ENCODE measurements around the gene ANKRD12.

- no peak for TF ChIP-seq CTCF (IDR thresholded peaks at IDR 0.05)
- TF ChIP-seq POLR2A (IDR thresholded peaks at IDR 0.05), result no peak
Observed at GRCh38 chr18:9244376-9244775, 107.8 kb downstream of the ANKRD12 start.
